GM19452 (cell line): ENCODE results near the gene TMEM143.
"Not testable (repeated sequence)": the region's sequence is repeated elsewhere in the genome, so short reads cannot be mapped to it uniquely, and the experiment has no call there.

Experiments
- ATAC-seq: cut with Tn5 transposase; IDR thresholded peaks from one replicate; pipeline ENCODE4 v1.9.1; 2021; ENCODE audit not compliant: unreplicated experiment

TMEM143 gene

GRCh38 chr19:48332351-48332661 lies 31.4 kb downstream of the TMEM143 start:
- ATAC-seq = no peak

DNA sequence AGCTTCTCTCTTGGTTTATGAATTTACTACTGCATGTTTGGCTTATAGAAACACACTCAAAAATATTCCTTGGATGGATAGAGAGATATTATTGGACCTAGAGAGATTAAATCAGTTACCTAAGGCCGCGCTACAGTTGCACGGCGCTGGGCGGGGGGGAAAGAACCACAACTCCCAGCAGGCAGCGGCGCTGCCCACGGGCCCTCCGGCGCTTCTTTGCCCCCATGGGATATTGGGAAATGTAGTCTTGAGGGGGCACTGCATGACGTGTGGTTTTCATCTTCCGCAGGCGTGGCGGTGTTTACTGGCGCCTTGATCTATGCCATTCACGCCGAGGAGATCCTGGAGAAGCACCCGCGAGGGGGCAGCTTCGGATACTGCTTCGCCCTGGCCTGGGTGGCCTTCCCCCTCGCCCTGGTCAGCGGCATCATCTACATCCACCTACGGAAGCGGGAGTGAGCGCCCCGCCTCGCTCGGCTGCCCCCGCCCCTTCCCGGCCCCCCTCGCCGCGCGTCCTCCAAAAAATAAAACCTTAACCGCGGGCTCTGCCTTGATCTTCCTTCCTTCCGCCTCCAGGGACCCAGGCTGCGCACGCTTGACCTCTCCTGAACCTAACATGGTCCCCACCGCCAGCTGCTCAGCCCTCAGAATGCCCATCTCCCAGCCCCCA lies 33.6 kb downstream of the TMEM143 start:
- no peak for ATAC-seq

- ATAC-seq = no peak
These were observed 34.4 kb downstream of the TMEM143 start for GRCh38 chr19:48329167-48329891.

GRCh38 chr19:48325265-48325910 lies 38.4 kb downstream of the TMEM143 start, which contains the start of gene EMP3:
EMP3 (plus strand) TSS chr19:48325552; CDS start chr19:48326845, 1,293 bp downstream.
- no peak for ATAC-seq

GRCh38 chr19:48321622-48322591 lies 41.8 kb downstream of the TMEM143 start:
- ATAC-seq = peak; percentile 66

DNA sequence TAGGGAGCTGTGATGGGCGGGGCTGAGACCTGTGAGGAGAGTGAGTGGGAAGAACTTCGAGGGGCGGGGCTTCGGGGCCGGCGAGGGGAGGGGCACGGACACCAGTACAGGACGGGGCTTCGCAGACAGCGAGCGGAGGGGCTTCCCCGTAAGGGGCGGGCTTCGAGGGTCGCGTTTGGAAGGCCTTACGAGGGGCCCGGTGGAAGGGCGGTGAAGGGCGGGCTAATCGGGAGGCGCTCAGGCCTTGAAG lies 42.4 kb downstream of the TMEM143 start:
- ATAC-seq = peak; percentile 44

DNA sequence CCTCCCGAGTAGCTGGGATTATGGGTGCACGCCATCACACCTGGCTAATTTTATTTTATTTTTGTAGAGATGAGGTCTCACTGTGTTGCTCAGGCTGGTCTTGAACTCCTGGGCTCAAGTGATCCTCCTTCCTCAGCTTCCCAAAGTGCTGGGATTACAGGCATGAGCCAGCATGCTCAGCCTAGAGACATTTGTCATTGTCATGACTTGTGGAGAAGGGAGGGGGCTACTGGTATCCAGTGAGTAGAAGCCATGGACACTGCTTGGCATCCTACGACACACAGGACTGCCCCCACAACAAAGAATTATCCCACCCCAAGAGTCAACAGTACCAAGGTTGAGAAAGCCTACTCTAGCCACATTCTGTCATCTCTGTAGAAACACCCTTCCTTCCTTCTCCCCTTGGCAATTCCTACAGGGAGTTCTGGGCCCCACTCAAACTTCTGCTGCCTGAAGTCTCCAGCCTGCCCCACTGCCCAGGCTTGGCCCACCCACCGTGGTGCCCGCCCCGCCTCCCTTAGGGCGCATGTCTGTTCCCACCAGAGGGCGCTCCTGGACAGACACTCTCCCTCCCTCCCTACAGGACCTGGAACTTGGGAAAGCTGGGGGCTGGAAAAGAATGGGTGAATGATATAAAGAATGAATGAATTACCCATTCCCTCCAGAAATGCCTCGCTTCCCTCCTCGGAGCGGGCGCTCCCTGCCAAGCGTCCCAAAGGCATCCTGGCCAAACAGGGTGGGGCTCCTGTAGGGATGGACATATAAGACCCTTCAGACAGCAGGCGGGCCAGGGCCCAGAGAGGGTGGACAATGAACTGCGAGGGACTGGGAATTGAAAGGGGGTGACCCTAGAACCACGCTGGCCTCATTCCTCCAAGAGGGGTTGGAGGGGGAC lies 43.8 kb downstream of the TMEM143 start:
- ATAC-seq = no peak

- no peak for ATAC-seq
These were observed 45.3 kb downstream of the TMEM143 start for GRCh38 chr19:48318286-48318987.

DNA sequence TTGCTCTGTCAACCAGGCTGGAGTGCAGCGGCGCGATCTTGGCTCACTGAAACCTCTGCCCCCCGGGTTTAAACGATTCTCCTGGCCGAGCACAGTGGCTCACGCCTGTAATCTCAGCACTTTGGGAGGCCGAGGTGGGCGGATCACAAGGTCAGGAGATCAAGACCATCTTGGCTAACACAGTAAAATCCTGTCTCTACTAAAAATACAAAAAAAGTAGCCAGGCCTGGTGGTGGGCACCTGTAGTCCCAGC lies 46.1 kb downstream of the TMEM143 start:
- not testable (repeated sequence) for ATAC-seq

DNA sequence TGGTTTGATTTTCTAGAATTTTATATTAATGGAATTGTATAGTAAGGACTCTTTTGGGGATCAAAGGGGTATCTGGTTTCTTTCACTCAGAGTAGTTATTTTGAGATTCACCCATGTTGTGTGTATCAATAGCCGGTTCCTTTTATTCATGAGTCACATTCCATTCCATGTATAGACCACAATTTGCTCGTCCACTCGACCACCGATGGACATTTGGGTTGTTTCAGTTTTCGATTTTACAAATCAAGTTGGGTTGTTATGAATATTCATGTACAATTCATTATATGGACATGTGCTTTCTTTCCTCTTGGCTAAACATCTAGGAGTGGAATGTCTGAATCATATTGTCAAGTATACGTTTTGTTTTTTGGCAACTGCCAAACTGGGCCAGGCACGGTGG lies 48.0 kb downstream of the TMEM143 start:
- no peak for ATAC-seq

DNA sequence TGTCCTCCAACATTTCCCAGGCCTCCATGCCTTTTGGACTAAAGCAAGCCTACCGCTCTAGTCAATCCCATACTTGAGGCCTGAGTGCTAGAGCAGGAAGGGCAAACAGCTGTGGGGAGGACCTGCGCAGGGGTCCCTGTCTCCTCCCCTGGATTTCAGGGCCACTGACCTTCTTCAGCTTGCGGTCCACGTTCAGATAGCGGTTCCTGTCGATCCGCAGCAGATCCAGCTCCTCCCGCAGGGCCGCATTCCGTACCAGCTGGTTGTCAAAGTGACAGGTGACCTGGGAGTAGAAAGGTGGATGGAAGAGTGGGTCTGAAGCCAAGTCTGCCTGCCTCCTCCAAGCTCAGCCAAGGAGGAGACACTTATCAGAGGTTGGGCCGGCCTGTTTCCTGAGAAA lies 52.4 kb downstream of the TMEM143 start:
- no peak for ATAC-seq

- no peak for ATAC-seq
These were observed 53.5 kb downstream of the TMEM143 start for GRCh38 chr19:48310227-48310626.

DNA sequence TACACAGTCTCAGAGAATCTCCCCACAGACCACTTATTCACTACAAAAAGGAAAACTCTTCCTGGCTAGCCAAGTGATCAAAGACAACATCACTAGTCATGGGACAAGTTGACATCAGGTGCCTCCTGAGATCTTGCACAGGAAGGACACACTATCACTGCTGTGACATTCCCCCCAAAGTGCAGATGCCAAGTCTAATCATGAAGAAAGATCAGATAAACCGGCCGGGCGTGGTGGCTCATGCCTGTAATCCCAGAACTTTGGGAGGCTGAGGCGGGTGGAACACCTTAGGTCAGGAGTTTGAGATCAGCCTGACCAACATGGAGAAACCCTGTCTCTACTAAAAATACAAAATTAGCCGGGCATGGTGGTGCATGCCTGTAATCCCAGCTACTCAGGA lies 54.0 kb downstream of the TMEM143 start:
- not testable (repeated sequence) for ATAC-seq

- ATAC-seq = no peak
These were observed 54.8 kb downstream of the TMEM143 start for GRCh38 chr19:48308631-48309586.

DNA sequence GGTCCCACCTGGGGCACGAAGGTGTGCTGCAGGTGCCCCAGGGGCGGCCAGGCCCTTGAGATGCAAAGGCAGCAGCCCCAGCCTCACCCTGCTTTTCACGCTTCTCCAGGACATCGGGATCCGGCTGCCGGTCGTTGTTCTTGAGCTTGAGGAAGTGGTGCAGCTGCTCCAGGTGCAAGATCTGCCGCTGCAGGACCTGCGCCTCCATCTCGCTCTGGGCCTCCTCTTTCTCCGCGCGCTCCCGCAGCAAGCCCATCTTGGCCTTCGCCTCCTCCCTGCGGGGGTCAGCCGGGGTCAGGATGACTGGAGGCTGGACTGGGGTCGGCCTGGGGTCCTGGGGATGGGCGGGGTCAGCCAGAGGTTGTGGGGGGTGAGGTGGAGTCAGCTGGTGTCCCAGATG lies 59.9 kb downstream of the TMEM143 start:
- no peak for ATAC-seq

GRCh38 chr19:48303367-48303766 lies 60.4 kb downstream of the TMEM143 start:
- no peak for ATAC-seq

- ATAC-seq = no peak
These were observed 61.2 kb downstream of the TMEM143 start for GRCh38 chr19:48302600-48302959.

- no peak for ATAC-seq
These were observed 61.7 kb downstream of the TMEM143 start for GRCh38 chr19:48301886-48302599.
